Amygdala (tissue), 56 donors: ENCODE data around the gene FOXP1.

Experiments used
- DNase-seq, 56 donors: peaks; one replicate each; lab custom pipeline; 2025; lab: John Stamatoyannopoulos, UW

FOXP1 gene

DNA sequence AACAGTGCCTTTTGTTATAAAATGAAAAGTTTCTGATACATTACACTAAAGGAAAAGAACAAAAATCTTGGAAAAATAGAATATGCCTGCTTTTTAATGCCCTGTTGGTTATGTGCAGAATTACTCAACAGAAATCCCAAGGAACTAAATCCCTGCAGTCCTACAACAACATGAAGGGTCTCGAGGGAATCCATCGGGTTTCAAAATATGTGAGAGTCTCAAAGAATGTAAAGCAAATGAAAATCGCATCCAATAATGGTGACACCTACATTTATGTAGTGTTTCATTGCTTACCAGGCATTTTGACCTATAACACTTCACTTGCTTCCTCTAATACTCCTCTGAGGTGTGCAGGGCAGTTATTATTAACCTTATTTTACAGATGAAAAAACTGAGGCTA is 411.3 kb downstream of the FOXP1 start:
- no peak for DNase-seq

DNA sequence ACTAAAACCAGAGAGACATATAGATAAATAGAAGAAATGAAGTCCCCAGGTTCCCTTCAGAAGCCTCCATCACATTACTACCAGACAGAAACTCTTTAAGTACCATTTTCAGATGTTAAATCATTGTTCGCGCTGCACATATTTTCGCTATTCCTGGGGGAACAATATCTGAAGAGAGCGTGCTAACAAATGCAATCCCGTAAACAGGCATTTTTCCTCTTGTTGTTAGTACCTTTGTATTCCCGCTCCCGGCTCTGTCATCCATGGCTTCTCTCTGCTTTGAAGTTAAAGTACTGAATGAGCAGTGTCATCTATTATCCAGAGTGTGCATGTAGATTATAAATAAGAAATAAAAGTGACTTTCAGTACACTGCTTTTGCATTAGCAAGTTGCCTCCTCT is 412.3 kb downstream of the FOXP1 start:
- DNase-seq, result no peak

DNA sequence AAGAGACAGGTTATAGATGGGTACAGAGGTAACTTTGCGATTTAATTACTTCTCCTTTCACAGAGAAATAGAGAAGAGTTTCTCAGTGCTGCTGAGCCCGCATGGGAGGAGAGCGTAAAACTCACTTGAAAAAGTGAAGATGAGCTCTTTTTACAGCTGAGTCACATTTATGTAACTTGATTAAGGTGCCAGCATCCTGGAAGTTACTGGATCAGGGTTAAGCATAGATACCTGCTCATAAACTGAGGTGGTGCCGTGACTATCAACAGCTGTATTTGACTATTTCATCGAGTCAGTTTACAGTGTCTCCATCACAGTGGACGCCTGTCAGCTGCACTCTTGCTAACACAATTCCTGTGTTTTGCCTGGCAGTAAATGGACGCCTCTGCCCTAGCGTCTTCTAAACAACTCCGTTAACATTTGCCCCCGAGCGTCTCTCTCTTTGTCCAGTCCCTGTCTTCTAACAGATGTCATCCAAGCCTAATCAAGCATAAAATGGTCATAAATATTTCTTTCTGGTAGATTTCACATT is 414.6 kb downstream of the FOXP1 start:
- DNase-seq, result peak in 1 of 56 donors; percentile 2

DNA sequence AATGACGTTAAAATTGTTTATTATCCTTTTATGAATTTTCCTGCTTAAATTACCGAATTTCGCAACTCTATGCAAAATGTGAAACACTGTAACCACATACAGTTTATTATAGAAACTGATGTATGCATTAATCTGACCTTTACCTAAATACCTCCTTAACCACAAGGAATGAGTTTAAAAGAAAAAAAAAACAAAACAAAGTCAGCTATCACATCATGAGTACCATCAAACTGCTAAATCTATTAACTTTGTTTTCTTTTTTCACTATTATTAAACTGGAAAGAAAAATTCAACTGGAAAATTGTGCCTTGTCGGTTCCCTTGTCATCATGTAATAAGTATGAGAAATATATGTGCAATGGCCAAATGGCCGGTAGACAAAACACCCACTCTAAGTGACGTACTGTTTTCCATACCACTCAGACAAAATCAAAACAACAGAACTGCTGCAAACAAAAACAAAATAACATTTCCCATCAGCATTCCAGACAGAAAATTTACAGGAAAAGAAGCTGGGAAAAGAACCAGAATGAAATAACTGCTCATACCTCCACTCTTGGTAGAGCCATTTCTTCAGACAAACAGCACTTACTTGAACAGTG is 415.3 kb downstream of the FOXP1 start:
- no peak for DNase-seq

DNA sequence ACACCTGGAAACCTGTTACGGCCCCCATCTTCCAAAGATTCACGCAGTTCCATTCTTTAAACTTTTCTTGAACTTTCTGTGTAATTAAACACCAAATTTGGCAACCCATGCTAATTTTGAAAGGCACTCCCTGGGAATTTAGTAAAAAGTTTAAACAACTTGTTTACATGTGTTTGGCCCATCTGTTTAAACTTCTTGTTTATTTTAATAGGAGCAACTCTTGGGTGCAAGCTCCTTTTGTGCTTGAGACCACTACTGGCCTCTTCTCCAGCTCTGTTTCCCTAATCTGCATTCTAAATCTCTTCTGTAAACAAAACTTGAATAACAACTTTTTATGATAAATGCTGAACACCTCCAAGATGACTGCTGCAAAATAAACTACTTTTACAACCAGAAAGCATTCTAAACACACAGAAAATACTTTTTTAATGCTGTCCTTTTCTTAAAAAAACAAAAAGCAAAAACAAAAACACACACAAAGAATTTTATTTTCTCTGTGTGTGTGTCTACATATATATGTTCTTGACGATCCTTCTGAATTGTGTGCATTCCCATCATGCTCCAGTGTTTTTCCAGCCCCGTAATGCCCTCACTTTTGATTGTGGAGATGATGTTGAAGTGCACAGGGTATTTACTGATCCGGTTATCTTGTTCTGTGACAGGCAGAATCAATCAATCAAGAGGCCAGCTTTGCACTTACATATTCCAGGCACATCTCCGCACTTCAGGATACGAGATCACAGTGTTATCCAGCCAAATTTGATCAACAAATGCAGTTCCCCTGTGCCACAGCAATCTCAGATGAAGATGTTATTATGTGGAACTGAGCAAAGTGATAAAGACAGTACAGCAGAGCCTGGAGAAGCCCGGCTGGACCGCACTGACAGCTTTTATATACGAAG is 416.9 kb downstream of the FOXP1 start:
- DNase-seq, result no peak

DNA sequence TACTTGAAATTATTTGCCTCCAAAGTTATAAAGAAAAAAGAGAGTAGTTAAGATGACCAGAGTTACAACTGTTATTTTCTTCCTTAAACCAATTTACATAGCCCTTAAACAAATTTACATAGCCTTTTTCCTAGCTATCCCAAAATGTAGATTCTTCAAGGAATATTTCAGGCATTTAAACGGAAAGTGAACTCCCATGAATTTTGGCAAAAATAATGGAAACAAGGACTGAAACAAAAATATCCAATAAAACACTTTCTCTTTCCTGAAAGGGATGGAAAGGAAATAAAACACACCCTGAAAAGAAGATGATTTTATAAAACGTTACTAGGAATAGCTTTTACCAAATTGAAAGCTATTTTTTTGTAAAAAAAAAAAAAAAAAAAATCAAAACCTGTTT is 418.6 kb downstream of the FOXP1 start:
- DNase-seq, result no peak

DNA sequence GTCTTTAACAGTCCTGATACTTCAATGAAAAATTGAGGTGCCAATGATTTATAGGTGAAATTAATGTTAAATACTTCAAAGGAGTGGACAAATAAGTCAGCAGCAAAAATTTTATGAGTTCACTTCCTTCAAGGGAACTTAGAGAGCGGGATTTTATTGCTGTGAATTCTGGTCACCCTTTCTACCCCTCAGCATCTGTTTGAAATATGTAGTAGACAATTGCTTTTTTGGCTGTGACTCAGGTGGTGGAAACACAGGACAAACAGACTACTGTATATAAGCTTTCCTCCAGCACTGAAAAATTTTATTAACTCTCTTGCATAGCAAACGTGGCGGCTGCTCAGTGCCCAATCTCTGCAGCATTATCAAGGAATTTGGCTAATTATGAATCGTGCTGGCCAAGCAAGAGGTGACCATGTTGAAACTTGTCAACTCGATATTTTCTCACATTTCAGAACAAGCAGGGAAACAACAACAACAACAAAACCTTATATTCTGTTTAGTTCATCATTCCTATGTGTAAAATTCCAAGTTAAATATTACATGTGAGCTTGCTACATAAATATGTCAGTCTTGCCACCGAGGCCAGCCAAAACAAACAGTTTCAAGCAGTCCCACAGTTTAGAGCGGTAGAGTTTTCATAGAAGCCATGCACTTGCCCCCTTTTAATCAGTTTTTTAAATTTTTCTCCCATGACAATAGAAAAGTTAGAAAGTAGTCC is 420.2 kb downstream of the FOXP1 start:
- DNase-seq, result no peak

DNA sequence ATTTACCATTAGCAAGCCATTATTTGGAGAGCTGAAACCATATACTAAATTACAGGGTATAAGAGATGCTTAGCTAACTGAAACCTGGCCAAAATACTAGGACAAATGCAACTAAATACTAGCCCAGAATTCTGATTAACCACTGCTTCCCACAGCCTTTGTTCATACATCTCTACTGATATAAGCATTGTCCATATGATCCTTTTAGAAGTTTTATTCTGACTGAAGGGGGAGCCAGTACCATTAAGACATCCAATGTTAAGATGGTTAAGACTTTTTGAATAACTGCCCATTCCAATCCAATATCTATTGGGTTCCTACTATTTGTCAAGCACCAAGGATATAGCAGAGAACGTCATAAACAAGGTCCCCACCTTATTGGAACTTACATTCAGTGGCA is 421.3 kb downstream of the FOXP1 start:
- DNase-seq, result no peak

DNA sequence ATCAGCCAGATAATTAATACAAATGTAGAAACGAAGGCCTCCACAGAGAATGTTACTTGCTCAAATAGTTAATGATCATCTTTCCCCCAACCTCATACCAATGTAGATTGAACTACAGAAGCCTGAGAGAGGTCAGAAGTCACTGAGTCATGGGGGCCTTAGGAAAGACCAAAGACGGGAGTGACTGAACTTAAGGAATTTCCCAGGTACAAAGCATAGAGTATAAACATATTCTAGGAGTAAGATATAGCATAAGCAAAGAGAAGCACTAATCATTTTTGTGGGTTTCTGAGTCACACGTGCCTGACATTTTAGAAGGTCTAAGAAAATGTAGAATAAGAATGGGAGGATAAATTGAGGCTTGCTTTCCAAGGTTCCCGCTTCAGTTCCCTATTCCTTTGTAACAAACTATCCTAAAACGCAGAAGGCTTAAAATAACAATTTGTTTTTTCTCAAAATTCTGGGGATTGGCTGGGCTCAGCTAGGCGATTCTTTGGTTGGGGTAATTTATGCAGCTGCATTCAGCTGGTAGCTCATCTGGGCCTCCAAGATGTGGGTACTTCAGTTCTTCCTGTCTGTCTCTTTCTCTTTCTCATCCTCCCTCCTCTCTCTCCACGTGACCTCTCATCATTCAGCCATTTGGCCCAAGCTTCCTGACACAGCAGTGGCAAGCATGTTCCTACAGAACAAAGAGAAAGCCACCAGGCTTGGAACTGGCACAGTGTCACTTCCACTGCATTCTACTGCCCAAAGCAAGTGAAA is 422.6 kb downstream of the FOXP1 start:
- DNase-seq, result no peak

DNA sequence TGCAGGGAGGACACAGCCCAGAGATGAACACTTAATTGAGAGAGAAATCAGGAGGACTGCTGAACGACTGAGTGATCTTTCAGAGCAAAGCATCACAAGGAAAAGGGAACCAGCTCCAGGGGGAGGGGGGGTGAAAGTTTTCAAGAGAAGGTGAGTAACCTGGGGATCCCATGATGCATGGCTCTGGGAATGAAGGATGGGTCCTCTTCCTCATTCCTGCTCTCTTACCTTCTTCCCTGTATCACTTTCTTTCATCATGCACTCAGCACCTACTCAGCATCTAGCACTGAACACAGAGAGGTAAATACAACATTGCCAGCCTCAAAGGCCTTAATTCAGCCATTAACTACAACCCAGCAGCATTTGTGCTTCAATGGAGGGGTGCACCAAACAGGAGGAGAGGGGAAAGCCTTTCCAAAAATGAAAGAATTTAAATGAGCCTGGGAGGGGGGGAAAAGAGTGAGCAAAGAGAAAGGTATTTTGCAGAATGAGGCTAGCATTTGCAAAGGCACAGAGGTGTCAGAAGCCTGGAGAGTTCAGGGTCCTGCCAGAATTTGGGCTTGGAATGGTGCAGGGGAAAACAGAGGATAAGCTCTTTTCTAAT is 427.4 kb downstream of the FOXP1 start:
- no peak for DNase-seq

DNA sequence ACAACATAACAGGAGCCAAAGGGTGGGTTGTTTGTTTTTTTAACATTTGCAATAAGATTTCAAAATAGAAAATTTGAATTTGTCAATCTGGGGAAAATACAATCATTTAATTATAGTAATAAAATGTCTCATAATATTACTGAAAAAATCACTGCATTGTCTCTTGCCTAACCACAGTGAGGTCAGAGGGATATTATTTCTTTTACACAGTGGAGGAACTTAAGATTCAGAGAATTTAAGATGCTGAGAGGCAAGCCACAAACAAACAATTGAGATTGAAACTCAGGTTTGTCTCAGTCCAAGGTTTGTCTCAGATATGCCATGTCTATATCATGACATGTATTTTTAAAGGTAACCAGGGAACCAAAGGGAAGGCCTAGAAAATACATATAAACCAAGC is 428.7 kb downstream of the FOXP1 start:
- DNase-seq, result no peak

DNA sequence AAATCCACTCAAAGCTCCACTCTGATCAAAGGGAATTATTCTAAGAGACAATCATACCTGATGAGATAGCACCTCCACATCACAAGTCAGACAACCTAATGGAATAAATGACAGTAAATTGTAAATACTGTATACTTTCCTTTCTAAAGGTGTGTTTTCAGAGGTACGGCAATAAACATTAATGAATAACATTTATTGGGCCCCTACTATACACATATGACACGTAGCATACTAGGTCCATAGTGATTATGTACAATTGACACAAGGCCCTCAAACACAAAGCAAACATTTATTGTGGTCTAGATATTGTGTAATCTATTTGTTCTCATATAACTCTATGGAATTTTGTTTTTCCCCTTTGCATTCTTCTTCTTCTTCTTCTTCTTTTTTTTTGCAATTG is 429.8 kb downstream of the FOXP1 start:
- no peak for DNase-seq

DNA sequence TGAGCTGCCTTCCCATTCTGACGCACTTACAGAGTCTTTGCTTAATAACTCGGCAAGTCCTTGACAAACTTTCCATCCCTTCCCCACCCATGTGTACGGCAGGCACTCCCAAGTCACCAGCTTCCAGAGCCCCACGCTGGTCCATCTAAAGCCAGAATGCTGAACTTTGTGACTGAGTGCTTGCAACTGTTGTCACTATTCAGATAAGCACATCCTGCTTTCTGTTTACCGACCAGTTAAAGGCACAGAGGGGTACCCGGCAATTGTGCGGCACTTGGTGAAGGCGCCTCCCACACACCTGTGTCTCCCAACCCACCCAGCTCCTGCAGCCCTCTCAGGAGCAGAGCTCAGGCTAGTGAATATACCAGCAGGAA is 430.6 kb downstream of the FOXP1 start:
- no peak for DNase-seq

DNA sequence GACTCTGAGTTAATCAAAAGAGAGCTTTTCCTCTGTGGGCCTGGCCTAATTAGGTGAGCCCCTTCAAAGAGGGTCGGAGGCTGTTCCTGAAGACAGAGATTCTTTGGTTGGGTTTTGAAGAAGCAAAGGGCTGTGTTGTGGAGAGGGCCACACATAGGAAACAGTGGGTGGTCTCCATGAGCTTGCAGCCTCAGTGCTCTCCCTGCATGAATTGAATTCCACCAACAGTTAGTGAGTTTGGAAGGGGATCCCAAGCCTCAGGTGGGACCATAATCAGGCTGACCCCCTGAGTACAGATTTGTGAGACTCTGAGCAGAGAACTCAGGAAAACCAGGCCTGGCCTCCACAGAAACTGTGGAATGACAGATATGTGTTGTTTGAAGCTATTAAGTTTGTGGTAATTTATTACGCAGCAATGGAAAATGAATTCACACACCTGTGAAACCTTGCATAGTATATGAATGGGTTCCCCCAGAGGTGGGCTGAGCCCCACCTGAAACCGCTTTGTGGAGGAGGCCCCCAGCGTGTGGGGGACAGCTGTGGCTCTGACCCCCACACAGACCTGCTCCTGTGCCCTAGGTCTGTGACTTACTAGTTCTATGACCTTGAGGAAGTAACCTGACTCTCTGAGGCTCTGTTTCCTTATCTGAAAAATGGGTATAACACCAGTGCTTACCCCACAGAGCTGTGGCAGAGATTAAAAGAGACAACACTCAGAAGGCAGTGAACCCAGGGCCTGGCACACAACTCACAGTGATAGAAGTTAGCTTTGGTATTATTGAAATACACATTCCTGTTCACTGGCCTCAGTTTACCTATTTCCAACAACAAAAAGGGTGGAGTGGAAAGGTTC is 431.3 kb downstream of the FOXP1 start:
- DNase-seq, result no peak

DNA sequence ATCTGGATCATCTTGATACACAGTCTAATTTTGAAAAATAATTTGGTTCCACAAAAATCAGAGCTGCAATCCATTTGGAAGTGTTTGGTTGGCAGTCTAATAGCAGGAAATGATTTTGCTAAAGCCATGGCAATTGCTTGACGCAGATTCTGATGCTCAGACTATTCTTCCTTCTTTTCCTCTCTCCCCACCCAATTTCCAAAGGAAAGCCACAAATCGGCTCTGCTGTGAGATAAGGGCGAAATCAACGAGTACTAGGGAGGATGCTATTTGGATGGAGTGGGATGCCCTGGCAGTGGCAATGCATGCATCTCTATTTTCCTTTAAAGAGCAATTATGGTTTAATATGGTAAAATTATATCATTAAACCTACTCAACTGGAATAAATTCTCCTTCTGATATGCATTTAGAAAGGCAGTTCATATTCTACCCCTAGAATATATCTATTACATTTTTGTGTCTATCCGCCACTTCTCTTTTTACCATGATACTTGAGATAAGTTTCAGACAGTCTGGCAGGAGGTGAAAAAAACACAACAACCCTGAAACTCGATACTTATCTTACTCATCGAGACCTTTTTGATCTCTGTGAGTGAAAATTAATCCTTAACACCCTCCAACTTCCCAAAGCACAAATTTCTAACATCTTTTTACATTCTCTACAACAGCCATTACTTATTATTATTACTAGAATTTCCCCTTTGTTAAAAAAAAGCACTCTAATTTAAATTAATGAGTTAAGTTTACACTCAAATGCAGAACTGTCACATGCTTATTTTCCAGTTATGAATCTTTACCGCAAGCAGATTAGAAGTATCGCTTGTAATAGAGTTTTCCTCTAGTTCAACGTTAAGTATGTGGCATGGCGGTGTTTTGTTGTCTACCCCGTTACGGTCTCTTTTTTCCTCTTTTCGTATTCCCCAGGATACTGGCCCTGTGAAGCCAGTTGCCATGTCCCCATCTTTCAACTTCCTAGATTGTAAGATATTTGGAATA is 433.3 kb downstream of the FOXP1 start:
- DNase-seq, result no peak

DNA sequence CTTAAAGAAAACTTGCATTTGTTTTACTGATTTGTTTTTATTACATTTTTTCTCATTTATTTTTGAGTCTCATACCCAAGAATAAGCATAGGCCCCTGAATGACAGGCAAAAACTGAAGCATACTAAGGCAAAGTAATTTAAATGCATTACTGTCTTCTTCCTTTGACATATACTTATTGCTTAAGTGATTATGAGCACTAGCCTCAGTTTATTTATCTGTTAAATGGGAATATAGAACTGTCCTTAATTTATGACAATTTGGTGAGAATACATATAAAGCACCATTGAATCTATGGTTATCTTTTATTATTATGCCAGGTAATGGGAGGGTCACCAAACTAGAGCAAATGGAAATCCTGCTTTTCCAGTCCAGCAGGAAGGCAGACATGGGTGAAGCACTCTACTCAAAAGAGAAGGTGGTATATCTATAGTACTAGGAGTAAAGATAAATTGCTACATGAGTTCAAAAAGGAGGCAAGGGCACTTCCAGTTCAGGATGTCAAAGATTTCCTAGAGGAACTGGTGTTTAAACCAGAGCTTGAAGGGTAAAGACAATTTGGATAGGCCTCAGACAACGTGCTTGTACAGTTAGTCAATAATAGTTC is 435.0 kb downstream of the FOXP1 start:
- no peak for DNase-seq

DNA sequence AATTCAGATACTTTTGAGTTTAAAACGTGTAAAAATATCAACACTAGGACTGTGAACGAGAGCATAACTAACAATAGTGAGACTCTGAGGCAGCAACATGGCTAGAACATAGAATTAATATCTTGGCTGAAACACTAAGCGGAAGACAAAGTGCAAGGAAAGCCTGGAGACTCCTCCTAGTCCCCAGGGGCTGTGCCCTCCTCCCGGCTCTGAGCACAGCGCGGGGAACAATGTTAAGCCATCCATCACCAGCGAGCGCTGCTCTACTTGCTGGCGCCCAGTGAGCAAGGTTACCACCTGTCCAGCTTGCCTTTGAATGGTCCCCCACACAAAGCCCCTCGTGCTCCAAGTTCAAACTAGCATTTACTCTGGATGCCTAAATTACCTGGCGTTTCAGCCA is 436.9 kb downstream of the FOXP1 start:
- no peak for DNase-seq

DNA sequence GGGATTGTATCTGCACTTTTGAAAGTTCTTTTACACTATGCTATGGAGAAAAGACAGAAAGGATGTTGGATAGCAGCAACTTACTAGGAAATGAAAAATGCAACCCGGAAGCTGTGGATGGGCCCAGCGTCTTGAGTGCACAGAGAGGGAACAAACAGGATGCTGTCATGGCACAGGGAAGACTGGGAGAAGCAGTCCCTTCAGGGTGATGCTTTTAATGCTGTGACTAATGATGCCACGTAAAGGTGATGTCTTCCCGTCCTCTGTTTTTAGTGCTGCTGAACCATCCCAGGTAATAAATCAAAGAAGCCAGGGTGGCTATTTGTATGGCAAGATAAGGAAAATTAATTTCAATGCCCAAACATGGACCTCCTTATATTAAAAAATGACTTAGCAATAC is 437.6 kb downstream of the FOXP1 start:
- no peak for DNase-seq
